ENCODE results near the gene A4GNT.

- TF ChIP-seq POLR2AphosphoS5 (IDR thresholded peaks at IDR 0.05) = no peak
- no peak for TF ChIP-seq POLR2A (IDR thresholded peaks at IDR 0.05)
- TF ChIP-seq CTCF (IDR thresholded peaks at IDR 0.05) = no peak
These were observed 53.3 kb downstream of the A4GNT start for GRCh38 chr3:138078901-138079344.
